Gastrocnemius medialis (tissue), 4 donors: ENCODE measurements around the gene ZFC3H1.

Source experiments
- CTCF ChIP-seq, 5 experiments: fragments of 450-650 bp in 3 of 5; fragments of 200-600 bp in 2 of 5; sonication (generic) in 2 of 5; IDR thresholded peaks in 4 of 5; conservative IDR thresholded peaks in 1 of 5; 1 replicate in 4 of 5; 2 replicates in 1 of 5; pipeline ENCODE4 v1.5.1; 2016 to 2019; ENCODE audit warnings: antibody characterized with exemption in 5 of 5, mild to moderate bottlenecking in 3 of 5, moderate library complexity in 3 of 5
- POLR2A ChIP-seq, 2 donors: fragments of 450-650 bp; IDR thresholded peaks; one replicate each; pipeline ENCODE4 v1.6.1; 2017; ENCODE audit warnings: antibody characterized with exemption in 2 of 2, mild to moderate bottlenecking in 2 of 2, moderate library complexity in 2 of 2

DNA sequence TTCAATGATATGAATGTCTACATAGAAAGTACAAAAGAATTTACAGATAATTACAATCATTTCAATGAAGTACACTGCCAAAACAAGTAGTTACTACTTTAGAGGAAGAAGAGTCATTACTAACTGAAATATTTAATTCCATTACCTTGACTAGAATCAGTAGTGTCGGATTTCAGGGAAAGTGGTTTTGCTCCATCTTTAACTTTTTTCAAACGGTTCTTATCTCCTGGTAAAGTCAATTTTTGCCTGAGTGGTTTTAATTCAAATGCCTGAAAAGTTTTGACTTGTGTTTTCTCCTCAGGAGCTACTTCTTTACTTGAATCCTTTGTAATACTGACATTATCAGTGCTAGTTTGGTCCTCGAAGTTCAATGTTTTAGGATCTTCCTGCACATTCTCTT lies 6.9 kb downstream of the ZFC3H1 start:
- TF ChIP-seq CTCF (IDR thresholded peaks at IDR 0.05 in 4 of 5, conservative IDR thresholded peaks at IDR 0.05 in 1 of 5), result no peak
- TF ChIP-seq POLR2A (IDR thresholded peaks at IDR 0.05), result no peak
